ENCODE results near the gene NR2C2AP. TPM values are rescaled to one million over a fixed set of nuclear protein-coding genes. Genes with fewer than 3 reads are reported as not detected.

Gene NR2C2AP
- total RNA-seq, 1 experiment from 2014 or later, result 45.3 TPM

DNA sequence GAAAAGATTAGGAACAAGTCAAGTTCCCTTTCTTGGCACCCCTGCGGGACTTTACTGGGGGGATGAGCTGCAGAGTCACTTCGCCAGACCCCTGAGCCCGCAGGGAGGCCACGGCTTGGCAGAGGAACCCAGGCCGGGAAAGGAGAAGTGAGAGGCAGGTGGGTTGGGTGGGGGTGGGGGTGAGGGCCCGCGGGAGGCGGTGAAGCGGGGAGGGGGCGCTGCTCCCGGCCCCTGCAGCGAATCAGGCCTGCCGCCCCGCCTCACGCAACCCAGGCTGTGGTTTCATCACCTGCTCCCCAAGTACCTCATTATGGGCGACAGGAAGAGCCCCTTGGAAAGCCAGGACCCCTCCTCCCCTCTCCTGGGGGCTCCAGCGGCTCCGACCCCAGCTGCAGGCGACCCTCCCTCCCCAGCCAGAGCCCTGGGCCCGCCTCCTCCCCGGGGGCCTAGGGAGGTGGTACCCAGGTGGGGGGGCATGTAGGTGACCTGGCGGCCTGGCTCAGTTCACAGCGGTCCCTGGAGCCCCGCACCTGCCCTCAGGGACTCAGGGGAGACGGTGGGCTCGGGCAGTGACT, 42.7 kb downstream of the NR2C2AP start:
- H3K27ac ChIP-seq (ENCODE audit: low read depth, low read length, poor library complexity, severe bottlenecking), result no peak overlapping the region
- no peaks in the 10 kb centered on the region for H3K27me3 ChIP-seq (replicated peaks; ENCODE audit: insufficient read depth, low read depth, low read length, poor library complexity)
- POLR2A ChIA-PET (ENCODE audit: low non-redundant PET), result no interaction called here
- H3K36me3 ChIP-seq (ENCODE audit: insufficient read depth, low read length, poor library complexity, severe bottlenecking), result no peaks in the 10 kb centered on the region
- BruUV-seq (replicated peaks), result no TSS peak
- intact Hi-C loops (cut with micrococcal nuclease; ENCODE audit: unreplicated experiment), result no loop called here
- TF ChIP-seq, protein P1, sequence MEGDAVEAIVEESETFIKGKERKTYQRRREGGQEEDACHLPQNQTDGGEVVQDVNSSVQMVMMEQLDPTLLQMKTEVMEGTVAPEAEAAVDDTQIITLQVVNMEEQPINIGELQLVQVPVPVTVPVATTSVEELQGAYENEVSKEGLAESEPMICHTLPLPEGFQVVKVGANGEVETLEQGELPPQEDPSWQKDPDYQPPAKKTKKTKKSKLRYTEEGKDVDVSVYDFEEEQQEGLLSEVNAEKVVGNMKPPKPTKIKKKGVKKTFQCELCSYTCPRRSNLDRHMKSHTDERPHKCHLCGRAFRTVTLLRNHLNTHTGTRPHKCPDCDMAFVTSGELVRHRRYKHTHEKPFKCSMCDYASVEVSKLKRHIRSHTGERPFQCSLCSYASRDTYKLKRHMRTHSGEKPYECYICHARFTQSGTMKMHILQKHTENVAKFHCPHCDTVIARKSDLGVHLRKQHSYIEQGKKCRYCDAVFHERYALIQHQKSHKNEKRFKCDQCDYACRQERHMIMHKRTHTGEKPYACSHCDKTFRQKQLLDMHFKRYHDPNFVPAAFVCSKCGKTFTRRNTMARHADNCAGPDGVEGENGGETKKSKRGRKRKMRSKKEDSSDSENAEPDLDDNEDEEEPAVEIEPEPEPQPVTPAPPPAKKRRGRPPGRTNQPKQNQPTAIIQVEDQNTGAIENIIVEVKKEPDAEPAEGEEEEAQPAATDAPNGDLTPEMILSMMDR (conservative IDR thresholded peaks at IDR 0.05; ENCODE audit: low read depth, low read length), result no peak
- CTCF ChIA-PET, result no interaction called here
- H3K4me3 ChIP-seq (ENCODE audit: low read depth, low read length, poor library complexity, severe bottlenecking), result no peak overlapping the region
- no peak for DNase-seq (ENCODE audit: low spot score)
- H3K4me1 ChIP-seq (ENCODE audit: insufficient read depth, low read length, poor library complexity, severe bottlenecking), result no peaks in the 10 kb centered on the region
- no peaks in the 10 kb centered on the region for H3K9me3 ChIP-seq (ENCODE audit: low read depth, low read length, poor library complexity, severe bottlenecking)

- no peaks in the 10 kb centered on the region for H3K4me1 ChIP-seq (ENCODE audit: insufficient read depth, low read length, poor library complexity, severe bottlenecking)
Measured at GRCh38 chr19:19159534-19159933, 43.7 kb downstream of the NR2C2AP start.

DNA sequence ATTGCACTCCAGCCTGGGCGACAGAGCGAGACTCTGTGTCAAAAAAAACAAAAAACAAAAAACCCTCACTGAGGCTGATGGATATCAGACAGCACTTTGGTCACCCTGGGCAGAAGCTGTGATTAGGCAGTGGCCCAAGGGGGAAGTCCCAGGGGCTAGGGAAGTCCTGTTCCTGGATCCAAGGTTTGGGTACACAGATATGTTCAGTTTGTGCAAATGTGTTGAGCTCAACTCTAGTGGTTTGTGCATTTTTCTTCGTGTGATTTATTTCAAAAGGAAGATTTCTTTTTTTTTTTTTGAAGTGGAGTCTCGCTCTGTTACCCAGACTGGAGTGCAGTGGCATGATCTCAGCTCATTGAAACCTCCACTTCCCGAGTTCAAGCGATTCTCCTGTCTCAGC, 45.4 kb downstream of the NR2C2AP start:
- no peak overlapping the region for H3K27ac ChIP-seq (ENCODE audit: low read depth, low read length, poor library complexity, severe bottlenecking)
- TF ChIP-seq EZH2 (IDR thresholded peaks at IDR 0.05; ENCODE audit: borderline replicate concordance, low read depth, low read length, poor library complexity, severe bottlenecking), result no peak
- TF ChIP-seq, protein P1 (conservative IDR thresholded peaks at IDR 0.05; ENCODE audit: low read depth, low read length), result no peak
- BruUV-seq (replicated peaks), result no TSS peak
- no peaks in the 10 kb centered on the region for H3K36me3 ChIP-seq (ENCODE audit: insufficient read depth, low read length, poor library complexity, severe bottlenecking)
- H3K4me1 ChIP-seq (ENCODE audit: insufficient read depth, low read length, poor library complexity, severe bottlenecking), result no peaks in the 10 kb centered on the region
- no peaks in the 10 kb centered on the region for H3K27me3 ChIP-seq (replicated peaks; ENCODE audit: insufficient read depth, low read depth, low read length, poor library complexity)
- DNase-seq (ENCODE audit: low spot score), result no peak
- no peak overlapping the region for H3K4me3 ChIP-seq (ENCODE audit: low read depth, low read length, poor library complexity, severe bottlenecking)
- ChIA-PET CTCF (interaction anchor here (0.7 kb wide), 1 partner anchor 470 kb away, joined by 5 read pairs; the partner anchor contains the start of gene LPAR2), POLR2A (ENCODE audit: low non-redundant PET) (no interaction called here)
- intact Hi-C loops (cut with micrococcal nuclease; ENCODE audit: unreplicated experiment), result no loop called here
- no peaks in the 10 kb centered on the region for H3K9me3 ChIP-seq (ENCODE audit: low read depth, low read length, poor library complexity, severe bottlenecking)

More at GRCh38 chr19:19159534-19159933, 43.7 kb downstream of the NR2C2AP start:
- H3K4me3 ChIP-seq (ENCODE audit: low read depth, low read length, poor library complexity, severe bottlenecking), result no peak overlapping the region
- intact Hi-C loops (cut with micrococcal nuclease; ENCODE audit: unreplicated experiment), result no loop called here
- ChIA-PET CTCF (no interaction called here), POLR2A (ENCODE audit: low non-redundant PET) (no interaction called here)
- H3K9me3 ChIP-seq (ENCODE audit: low read depth, low read length, poor library complexity, severe bottlenecking), result no peaks in the 10 kb centered on the region
- no peaks in the 10 kb centered on the region for H3K27me3 ChIP-seq (replicated peaks; ENCODE audit: insufficient read depth, low read depth, low read length, poor library complexity)
- no TSS peak for BruUV-seq (replicated peaks)
- TF ChIP-seq EZH2 (IDR thresholded peaks at IDR 0.05; ENCODE audit: borderline replicate concordance, low read depth, low read length, poor library complexity, severe bottlenecking), result no peak
- TF ChIP-seq, protein P1 (conservative IDR thresholded peaks at IDR 0.05; ENCODE audit: low read depth, low read length), result no peak
- H3K36me3 ChIP-seq (ENCODE audit: insufficient read depth, low read length, poor library complexity, severe bottlenecking), result no peaks in the 10 kb centered on the region
- DNase-seq (ENCODE audit: low spot score), result no peak
- H3K27ac ChIP-seq (ENCODE audit: low read depth, low read length, poor library complexity, severe bottlenecking), result no peak overlapping the region
